Endothelial cell (in vitro differentiated cells): ENCODE results near the gene GALNT7. TPM values are rescaled to one million over a fixed set of nuclear protein-coding genes. Genes with fewer than 3 reads are reported as not detected.

Experiments
- DNase-seq: peaks from one replicate; pipeline ENCODE4 v3.0.0; 2021; ENCODE audit warnings: low spot score
- H3K27ac Mint-ChIP-seq: one replicate; pipeline ENCODE4 v1.8.0; 2021; ENCODE audit warnings: mixed read lengths, inconsistent platforms; ENCODE audit not compliant: unreplicated experiment
- H3K27me3 Mint-ChIP-seq: one replicate; pipeline ENCODE4 v1.8.0; 2021; ENCODE audit warnings: mild to moderate bottlenecking, moderate library complexity, mixed read lengths, inconsistent platforms; ENCODE audit not compliant: unreplicated experiment
- H3K36me3 Mint-ChIP-seq: one replicate; pipeline ENCODE4 v1.8.0; 2021; ENCODE audit warnings: mild to moderate bottlenecking, low read depth, mixed read lengths, inconsistent platforms; ENCODE audit not compliant: unreplicated experiment
- H3K4me1 Mint-ChIP-seq: one replicate; pipeline ENCODE4 v1.8.0; 2021; ENCODE audit warnings: mild to moderate bottlenecking, mixed read lengths, inconsistent platforms; ENCODE audit not compliant: unreplicated experiment
- H3K4me3 Mint-ChIP-seq: one replicate; pipeline ENCODE4 v1.8.0; 2021; ENCODE audit warnings: mild to moderate bottlenecking, mixed read lengths, inconsistent platforms; ENCODE audit not compliant: unreplicated experiment
- H3K9me3 Mint-ChIP-seq: one replicate; pipeline ENCODE4 v1.8.0; 2021; ENCODE audit warnings: mixed read lengths, inconsistent platforms; ENCODE audit not compliant: unreplicated experiment
- CTCF ChIP-seq: fragments of 200-600 bp; sonication (generic); IDR thresholded peaks from one replicate; pipeline ENCODE4 v1.5.0; 2021; ENCODE audit warnings: antibody characterized with exemption; ENCODE audit not compliant: unreplicated experiment
- total RNA-seq: library from RNA; stranded (reverse); fragmentation: NEBNext Ultra II Directional; extraction: Animal tissue kit (Norgen Biotek cat#: 25700); gene quantifications from one replicate; pipeline ENCODE4 v1.2.1, GENCODE V29; 2021; ENCODE audit not compliant: unreplicated experiment

Gene GALNT7
- total RNA-seq, 1 donor from 2014 or later: 80.9 TPM

GRCh38 chr4:173124209-173124865, 44.3 kb upstream of the GALNT7 start:
- H3K4me3 Mint-ChIP-seq: no peak overlapping the region
- H3K27me3 Mint-ChIP-seq: peaks cover 5% of the 10 kb centered on the region
- peaks cover 7% of the 10 kb centered on the region for H3K4me1 Mint-ChIP-seq
- no peak for DNase-seq
- H3K9me3 Mint-ChIP-seq: no peaks in the 10 kb centered on the region
- H3K36me3 Mint-ChIP-seq: no peaks in the 10 kb centered on the region
- no peak overlapping the region for H3K27ac Mint-ChIP-seq
- no peak for TF ChIP-seq CTCF

GRCh38 chr4:173125216-173125812, 43.3 kb upstream of the GALNT7 start:
- H3K4me3 Mint-ChIP-seq: no peak overlapping the region
- no peak for DNase-seq
- H3K36me3 Mint-ChIP-seq: no peaks in the 10 kb centered on the region
- H3K4me1 Mint-ChIP-seq: peaks cover 7% of the 10 kb centered on the region
- no peaks in the 10 kb centered on the region for H3K9me3 Mint-ChIP-seq
- no peak for TF ChIP-seq CTCF
- no peak overlapping the region for H3K27ac Mint-ChIP-seq
- peaks cover 2% of the 10 kb centered on the region for H3K27me3 Mint-ChIP-seq

- H3K9me3 Mint-ChIP-seq: no peaks in the 10 kb centered on the region
- TF ChIP-seq CTCF: no peak
- H3K36me3 Mint-ChIP-seq: no peaks in the 10 kb centered on the region
- H3K27me3 Mint-ChIP-seq: no peaks in the 10 kb centered on the region
- DNase-seq: no peak
- H3K4me1 Mint-ChIP-seq: peaks cover 3% of the 10 kb centered on the region
- H3K4me3 Mint-ChIP-seq: no peak overlapping the region
- H3K27ac Mint-ChIP-seq: no peak overlapping the region
Measured at GRCh38 chr4:173128199-173128890, 40.3 kb upstream of the GALNT7 start.

GRCh38 chr4:173130687-173131086, 37.9 kb upstream of the GALNT7 start:
- TF ChIP-seq CTCF: no peak
- no peak overlapping the region for H3K27ac Mint-ChIP-seq
- H3K4me1 Mint-ChIP-seq: peaks cover 3% of the 10 kb centered on the region
- no peaks in the 10 kb centered on the region for H3K9me3 Mint-ChIP-seq
- H3K36me3 Mint-ChIP-seq: no peaks in the 10 kb centered on the region
- no peak overlapping the region for H3K4me3 Mint-ChIP-seq
- no peaks in the 10 kb centered on the region for H3K27me3 Mint-ChIP-seq
- DNase-seq: no peak

- DNase-seq: no peak
- no peak for TF ChIP-seq CTCF
- Mint-ChIP-seq H3K36me3 (no peaks in the 10 kb centered on the region), H3K4me1 (no peaks in the 10 kb centered on the region), H3K4me3 (no peak overlapping the region), H3K9me3 (no peaks in the 10 kb centered on the region), H3K27ac (no peak overlapping the region), H3K27me3 (no peaks in the 10 kb centered on the region)
Measured at GRCh38 chr4:173134426-173134825, 34.2 kb upstream of the GALNT7 start.
